Stimulated activated CD8-positive, alpha-beta memory T cell treated with anti-CD3 and anti-CD28 coated beads, Interleukin-12 subunit alpha, Interleukin-12 subunit beta, amount 100 ng/mL, for 4 hours (primary cell): Measurements from ENCODE around the gene SAMD5.
"Not testable (repeated sequence)": the region's sequence is repeated elsewhere in the genome, so short reads cannot be mapped to it uniquely, and the experiment has no call there.

Source experiments
- DNase-seq: peaks from one replicate; pipeline ENCODE4 v3.0.0-alpha.2; 2020; ENCODE audit warnings: low read depth

The SAMD5 gene

DNA sequence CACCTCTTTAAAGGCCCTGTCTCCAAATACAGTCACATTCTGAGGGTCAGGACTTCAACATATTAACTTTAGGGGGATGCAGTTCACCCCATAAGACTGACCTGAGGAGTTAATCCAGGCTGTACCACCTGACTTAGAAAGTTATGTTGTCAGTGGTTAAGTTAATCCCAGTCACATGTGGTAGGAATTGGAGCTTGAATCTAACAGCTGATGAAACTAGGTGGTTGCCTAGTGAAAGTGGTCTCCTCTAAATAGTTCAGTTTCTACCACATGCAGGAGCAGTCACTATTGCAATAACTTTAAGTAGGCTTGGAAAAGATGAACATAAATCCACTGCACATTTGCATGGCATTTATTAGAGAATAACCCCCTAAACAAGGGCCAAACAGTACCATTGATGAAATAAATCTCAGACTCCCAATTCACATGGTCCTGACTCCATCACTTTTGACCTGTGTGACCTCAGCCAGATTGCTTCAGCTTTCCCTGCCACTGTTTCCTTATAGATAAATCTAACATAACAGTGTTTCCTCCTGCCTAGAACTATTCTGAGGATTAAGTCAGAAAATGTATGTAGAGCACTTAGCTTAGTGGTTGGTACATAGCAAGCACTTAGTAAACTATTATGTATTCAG, 20.1 kb downstream of the SAMD5 start:
- no peak for DNase-seq

DNA sequence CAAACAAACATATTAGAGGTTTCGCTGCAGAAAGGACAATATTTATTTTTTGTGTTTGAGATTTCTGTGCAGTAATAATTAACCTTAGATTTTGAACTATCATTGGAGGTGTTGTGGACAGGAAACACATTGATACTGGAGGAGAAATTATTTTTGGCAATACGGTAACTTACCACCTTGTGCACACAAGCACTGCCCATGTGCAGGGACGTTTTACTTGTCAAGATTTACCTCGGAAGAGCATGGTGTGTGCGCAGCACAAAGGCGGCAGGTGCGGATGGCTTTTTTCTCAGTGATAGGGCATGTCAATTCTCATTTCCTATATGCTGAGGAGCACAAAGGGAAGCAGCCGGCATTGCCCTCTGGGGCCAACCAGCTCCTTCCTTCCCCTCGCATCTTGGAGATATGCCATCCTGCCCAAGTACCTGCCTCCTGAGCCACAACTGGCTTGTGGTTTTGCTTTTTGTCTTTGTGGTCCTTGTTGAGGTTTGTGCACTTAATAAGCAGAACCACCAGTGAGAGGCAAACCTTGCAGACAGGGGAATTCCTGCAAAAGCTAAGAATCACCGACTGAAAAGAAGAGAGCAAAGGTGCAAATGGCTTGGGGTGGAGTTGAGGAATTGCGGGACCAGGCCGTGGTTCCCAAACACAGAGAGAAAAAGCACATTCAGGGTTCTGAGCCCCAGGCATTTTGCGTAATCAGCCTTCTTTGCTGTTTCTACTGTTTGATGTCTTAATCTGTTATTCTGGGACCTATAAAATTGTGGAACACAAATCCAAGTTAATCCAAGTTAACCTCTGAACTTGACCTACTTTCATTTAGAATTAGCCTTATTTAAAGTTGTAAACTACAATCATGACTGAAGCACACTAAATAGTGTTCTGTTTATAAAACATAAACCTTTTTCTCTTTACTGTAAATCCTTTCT, 21.9 kb downstream of the SAMD5 start:
- no peak for DNase-seq

- DNase-seq: no peak
Measured at GRCh38 chr6:147531321-147531720, 22.8 kb downstream of the SAMD5 start.

- DNase-seq: no peak
Measured at GRCh38 chr6:147534116-147534860, 25.8 kb downstream of the SAMD5 start.

DNA sequence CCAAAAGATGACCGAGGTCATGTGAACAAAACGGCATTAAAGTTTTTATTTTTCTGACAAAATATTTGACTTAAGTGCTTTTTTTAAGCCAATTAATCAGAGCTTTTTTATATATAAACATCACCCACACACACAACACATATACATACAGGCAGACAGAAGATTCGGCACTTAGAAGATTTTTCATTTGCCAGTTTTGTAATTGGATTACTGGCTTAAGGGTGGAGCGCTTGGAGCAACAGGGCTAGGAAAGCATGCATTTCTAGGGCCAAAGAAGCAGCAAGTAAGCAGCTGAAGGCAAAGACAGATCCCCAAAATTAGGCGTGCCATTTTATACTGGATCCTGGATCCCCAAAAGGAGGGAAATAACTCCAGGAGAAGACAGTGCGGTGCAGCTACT, 30.3 kb downstream of the SAMD5 start:
- no peak for DNase-seq

DNA sequence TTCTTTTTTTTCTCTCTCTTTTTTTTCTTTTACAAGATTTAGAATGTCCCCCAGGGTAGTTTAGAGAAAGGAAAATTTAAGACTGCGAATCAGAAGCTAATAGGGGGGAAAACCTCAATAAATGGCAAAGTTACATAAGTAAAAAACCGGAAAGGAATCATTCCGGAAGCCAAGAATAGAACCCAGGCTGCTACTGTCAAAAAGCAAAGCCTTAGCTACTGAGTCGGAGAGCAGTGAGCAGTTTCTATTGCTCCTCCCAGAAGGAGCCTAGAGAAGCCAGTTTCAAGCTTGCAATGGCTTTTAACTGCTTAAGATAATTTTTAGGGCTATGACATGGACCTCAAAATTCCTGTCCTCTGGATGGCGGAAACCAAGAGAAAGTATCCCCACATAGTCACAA, 31.6 kb downstream of the SAMD5 start:
- DNase-seq: no peak

DNA sequence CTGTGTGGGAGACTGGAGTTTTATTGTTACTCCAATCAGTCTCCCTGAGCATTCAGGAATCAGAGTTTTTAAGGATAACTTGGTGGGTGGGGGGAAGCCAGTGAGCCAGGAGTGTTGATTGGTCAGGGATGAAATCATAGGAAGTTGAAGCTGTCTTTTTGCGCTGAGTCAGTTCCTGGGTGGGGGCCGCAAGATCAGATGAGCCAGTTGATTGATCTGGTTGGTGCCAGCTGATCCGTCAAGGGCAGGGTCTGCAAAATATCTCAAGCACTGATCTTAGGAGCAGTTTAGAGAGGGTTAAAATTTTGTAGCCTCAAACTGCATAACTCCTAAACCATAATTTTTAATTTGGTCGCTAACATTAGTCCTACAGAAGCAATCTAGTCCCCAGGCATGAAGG, 33.9 kb downstream of the SAMD5 start:
- not testable (repeated sequence) for DNase-seq

- no peak for DNase-seq
Measured at GRCh38 chr6:147544420-147544819, 35.9 kb downstream of the SAMD5 start.

GRCh38 chr6:147546501-147547368, 38.2 kb downstream of the SAMD5 start:
- no peak for DNase-seq

DNA sequence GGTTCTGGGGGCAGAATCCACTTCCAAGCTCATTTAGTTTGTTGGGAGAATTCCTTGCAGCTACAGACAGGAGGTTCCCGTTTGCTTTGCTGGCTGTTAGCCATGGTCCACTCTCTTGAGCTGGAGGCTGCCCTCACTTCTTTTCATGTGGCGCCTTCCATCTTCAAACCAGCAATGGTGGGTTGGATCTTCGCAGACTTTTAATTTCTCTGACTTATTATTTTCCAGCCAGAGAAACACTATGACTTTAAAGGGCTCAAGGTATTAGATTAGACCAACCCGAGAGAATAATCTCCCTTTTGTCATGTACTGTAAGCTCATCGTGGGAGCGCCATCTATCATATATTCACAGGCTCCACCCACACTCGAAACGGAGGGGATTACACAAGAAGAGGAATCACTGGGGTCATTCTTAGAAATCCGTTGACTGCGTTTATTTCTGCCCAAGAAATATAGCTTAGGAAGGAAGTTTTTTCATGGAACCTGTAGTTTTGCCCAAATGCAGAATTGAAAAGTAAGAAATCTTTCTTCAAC, 38.9 kb downstream of the SAMD5 start:
- DNase-seq: no peak

DNA sequence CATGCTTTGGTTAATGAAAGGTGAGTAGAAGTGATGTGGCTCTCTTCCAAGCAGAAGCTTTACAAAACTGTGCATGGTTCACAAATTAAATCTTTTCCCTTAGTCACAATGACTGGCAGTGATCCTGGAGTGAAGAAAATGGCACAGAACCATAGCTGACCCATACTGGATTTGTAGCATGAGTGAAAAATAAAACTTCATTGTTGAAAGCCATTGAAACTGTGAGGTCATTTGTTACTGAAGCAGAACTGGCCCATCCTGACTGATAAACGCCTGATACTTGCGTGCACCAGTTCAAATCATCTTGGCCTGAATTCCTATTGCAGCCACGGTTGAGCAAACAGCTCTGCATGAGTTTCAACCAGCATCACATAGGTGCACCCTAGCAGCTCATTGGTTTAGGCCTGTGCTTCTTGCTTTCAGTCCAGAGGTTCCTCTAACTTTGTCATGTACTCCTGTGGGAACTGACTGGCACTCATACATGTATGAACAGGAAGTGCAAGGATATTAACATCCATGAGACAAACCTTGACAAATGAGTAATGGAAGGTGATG, 40.5 kb downstream of the SAMD5 start:
- no peak for DNase-seq

GRCh38 chr6:147549531-147549930, 41.0 kb downstream of the SAMD5 start:
- DNase-seq: no peak

DNA sequence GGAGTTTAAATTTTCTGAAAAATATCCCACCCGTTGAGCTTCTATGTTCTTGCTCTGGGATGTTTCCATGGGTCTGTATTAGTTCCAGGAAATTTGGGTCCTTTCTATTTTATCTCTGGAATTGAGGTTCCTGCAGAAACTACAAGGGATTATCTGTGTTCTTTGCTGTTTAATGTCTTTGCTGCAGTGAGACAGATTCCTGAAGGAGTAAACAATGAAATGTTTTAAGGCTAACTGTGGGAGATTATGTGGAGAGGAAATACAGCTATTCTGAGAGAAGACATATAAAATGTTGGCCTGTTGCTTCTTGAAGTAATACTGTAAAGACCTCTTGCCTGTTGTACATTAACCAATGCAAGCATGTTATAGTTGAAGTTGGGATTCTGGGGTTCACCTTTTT, 43.5 kb downstream of the SAMD5 start:
- DNase-seq: no peak

DNA sequence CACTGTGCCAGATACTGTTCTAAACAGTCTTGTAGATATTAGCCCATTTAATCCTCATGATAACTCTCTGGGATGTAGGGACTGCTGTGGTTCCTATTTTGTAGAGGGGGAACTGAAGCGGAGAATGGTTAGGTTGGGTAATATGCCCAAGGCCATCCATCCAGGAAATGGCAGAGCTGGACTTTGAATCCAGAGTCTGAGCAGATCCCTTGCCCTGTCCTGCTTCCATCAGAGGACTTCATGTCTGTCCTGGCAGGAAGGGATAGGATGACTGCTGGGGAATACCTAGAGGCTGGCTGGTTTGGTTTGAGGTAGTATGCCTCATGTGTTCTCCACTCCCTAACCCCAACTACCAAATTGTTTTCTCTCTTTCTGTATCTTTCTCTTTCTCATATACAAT, 44.6 kb downstream of the SAMD5 start:
- DNase-seq: no peak

DNA sequence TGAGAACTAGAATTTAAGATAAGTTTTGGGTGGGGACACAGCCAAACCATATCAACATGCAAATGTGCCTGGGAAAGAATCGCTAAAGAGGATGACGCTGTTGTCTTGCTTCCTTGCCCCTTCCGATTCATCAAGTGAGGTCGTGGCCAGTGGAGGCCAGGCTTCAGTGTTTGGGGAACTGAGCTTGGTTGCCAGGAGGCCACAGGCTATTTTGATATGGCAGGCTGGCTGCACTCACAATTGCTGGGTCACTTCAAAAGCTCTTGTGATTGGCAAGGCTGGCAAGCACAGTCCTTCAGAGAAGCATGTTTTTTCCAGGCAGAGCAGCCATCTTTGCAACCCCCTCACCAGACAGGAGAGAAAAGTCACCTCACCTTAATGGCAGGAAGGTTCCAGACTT, 45.8 kb downstream of the SAMD5 start:
- no peak for DNase-seq

DNA sequence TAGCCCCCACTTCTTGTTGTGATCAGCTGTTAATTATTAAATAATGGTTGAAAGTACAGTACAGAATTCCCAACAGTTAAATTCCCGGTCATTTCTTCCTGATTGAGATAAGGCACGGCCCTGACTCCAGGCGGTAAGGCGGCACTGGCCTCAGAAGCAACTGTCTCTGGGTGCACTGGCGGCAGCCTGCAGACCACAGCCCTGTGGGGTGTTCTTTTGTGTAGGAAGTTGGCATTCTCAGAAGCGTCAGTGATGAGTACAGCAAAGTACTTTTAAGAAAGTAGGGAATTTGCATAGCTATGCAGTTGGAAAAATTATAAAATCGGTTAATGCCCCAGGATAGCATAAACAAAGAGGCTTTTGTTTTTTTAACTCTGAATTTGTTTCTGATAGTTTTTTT, 50.5 kb downstream of the SAMD5 start:
- DNase-seq: no peak

- DNase-seq: no peak
Measured at GRCh38 chr6:147560670-147561069, 52.2 kb downstream of the SAMD5 start.

DNA sequence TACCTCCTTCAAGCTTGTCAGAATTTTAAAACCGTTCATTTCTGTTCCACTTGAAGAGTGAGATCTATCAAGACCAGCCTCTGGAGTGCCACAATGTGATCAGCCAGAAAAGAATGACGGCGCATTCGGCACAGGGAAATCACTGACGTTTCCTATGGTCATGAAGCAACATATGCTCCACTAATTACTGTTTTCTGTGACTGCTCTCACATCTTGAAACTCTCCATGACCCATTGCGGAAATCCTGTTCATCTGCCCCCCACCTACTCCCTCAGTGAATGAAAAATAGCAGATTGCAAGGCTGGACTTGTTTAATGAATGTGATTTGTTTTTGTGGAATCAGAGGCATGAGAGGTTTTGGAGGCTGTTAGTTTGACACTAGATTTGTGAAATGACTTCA, 53.2 kb downstream of the SAMD5 start:
- no peak for DNase-seq

DNA sequence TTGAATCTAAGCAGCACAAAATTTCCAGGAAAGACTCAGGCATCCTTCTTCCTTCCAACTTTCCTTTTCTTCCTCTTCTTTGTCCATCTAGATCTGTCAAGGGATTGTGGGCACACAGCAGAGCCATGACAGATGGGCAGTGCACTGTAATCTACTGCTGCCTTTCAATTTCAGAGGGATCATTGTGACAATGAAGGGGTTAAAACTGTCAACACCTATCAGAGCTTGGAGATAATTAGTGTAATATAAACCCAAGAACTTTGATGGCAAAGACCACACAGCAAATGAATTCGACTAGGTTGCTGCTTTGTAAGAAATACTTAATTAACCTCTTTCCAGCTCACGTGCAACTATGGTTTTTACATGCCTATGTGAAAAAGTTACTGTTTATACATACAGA, 55.0 kb downstream of the SAMD5 start:
- no peak for DNase-seq

DNA sequence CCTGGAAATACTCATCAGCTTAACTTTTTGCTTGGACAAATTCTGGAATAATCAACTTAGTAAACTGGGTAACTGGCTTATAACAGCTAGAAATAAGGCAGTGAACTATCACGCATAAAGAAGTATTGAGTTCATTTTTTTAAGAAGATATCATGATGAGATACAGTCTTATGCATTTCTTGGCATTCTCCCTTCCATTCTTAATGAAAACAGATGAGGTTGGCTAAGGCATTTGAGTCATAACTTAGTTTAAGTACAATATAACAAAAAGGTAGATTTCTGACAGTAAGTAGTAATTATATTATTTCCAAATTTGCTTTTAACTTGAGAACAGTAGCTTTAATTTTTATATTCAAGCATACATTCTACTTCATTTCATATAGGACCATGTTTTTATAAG, 56.1 kb downstream of the SAMD5 start:
- no peak for DNase-seq

- no peak for DNase-seq
Measured at GRCh38 chr6:147566244-147566898, 57.9 kb downstream of the SAMD5 start.
